IPS-18c (cell line): ENCODE results near the gene CSNK1A1.
"Not testable (repeated sequence)": the region's sequence is repeated elsewhere in the genome, so short reads cannot be mapped to it uniquely, and the experiment has no call there.

Experiments used
- H3K4me3 ChIP-seq: 2 replicates; pipeline ENCODE4 v1.7.0; 2013; ENCODE audit warnings: low read depth, mild to moderate bottlenecking, low read length, moderate library complexity; ENCODE audit not compliant: insufficient read depth
- H3K9me3 ChIP-seq: one replicate; pipeline ENCODE4 v1.6.1; 2013; ENCODE audit warnings: mild to moderate bottlenecking, low read length, moderate library complexity; ENCODE audit not compliant: control insufficient read depth, insufficient read depth

CSNK1A1 gene

DNA sequence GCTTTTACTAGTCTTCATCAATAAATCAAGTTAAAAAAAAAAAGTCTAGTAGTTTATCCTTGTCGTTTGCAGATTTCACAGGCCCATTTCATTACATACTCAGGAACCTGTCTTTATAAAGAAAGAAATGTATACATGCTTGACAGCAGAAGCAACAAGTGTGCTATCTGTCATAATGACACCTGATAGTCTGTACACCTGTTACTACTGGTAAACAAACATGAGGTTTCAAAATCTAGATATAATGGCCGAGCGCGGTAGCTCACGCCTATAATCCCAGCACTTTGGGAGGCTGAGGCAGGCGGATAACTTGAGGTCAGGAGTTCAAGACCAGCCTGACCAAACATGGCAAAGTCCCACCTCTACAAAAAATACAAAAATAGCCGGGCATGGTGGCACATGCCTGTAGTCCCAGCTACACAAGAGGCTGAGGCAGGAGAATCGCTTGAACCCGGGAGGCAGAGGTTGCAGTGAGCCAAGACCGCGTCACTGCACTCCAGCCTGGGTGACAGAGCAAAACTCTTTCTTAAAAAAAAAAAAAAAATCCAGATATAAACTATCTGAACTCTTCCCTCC is 37.8 kb downstream of the CSNK1A1 start:
- H3K4me3 ChIP-seq = not testable (repeated sequence)

DNA sequence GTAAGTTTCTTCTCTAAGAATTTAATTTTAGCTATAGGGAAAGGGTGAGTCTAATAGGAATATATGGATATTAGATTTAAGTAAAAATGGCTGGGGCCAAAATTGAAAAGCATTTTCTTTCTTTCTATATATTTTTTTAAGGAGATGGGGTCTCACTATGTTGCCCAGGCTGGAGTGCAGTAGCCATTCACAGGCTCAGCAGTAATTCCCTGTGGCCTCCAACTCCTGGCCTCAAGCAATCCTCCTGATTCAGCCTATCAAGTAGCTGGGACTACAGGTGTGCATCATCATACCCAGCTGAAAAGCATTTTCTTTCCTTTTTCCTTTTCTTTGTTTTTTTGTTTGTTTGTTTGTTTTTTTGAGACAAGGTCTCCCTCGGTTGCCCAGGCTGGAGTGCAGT is 41.1 kb downstream of the CSNK1A1 start:
- H3K4me3 ChIP-seq = no peak overlapping the region
- H3K9me3 ChIP-seq = no peaks in the 10 kb centered on the region

More for the DNA sequence above, 37.8 kb downstream of the CSNK1A1 start:
- not testable (repeated sequence) for H3K9me3 ChIP-seq

DNA sequence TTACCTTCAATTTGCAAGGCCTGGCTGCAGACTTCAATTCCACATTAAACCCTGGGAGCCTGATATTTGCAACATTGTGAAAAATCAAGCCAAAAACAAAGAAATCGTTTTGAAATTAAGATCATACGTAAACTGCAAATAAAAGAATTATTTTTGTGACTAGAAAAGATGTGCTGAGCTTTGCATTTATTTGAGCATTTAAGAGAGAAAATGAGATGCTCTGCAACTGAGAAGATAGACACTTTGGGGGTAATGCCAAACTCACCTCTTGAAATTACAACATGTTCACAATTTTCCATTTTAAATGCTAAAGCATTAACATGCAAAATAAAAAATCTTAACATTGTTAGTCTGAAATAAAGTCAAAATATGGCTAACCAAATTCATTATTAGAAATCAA is 46.6 kb downstream of the CSNK1A1 start:
- no peak overlapping the region for H3K4me3 ChIP-seq

DNA sequence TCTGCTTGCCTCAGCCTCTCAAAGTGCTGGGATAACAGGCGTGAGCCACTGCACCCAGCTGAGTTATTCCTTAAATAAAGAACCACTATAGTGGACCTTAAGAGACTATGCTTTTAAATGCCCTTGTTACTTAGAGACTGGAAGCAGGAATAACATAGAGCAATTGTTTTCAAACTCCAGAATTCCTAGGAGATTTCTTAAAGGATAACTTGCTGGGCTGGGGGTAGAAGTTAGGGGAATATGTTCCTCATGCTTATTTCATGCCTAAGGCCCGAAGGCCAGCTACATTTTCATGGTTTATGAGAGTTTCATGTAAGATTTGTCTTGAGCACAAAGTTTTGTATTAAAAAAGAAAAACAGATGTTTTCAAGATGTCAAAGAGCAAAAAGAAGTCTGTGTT is 48.2 kb downstream of the CSNK1A1 start:
- Histone ChIP-seq H3K9me3 (no peaks in the 10 kb centered on the region), H3K4me3 (no peak overlapping the region)

More for the DNA sequence above, 46.6 kb downstream of the CSNK1A1 start:
- no peaks in the 10 kb centered on the region for H3K9me3 ChIP-seq

DNA sequence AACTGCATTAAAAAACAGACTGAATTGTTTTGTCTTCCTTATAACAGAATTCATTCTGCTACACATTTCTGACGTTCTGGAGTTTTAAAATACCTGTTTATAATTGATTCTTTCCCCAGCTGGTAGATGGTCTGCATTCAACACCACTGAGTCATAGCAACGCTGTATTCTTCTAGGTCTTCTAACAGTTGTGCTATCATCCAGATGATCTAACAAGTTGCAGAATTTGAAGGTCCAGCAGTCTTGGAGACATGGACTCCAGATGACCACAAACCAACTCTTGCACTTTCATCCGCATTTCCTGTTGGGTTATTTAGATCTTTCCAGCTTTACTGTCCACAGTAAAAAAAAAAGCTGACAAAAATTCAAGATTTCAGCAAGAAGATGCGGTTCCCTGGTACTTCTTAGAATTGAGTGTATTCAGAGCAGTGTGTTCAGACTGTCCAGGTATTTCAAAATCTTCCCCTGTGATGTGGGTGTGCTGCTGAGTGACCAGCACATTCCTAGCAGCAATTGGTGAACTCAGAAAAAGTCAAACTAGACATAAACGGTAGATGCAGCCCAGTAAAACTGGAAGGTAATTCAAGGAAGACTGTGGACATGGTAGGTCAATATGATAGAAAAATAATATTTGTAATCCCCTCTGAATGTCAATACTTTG is 50.2 kb downstream of the CSNK1A1 start:
- no peaks in the 10 kb centered on the region for H3K9me3 ChIP-seq

DNA sequence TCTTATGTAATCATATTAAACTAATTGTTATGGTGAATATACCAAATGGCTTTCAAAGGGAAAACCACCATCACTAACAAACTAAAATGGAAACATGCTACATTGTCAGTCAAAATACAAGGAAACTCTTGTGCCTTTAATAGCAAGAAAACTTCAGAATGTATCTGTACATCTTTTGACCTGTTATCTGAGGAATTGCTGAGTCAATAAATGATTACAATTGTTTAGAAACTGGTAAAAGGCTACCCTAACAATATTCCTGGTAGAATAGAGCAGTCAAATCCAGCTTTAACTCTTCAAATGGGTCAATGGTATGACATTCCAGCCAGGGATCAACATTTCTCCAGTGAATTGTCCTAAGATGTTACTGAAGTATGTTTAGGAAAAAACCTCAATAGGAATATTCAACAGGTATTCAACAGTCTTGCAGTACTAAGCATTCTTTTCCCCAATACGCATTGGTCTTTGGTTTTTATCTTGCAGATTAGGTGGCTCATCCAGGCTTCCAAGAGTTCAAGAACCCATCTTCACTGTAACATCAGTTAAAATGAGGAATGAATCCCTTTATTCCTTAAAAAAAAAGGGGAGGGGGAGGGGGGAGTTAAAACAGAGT is 52.4 kb downstream of the CSNK1A1 start:
- Histone ChIP-seq H3K4me3 (no peak overlapping the region), H3K9me3 (no peaks in the 10 kb centered on the region)

More for the DNA sequence above, 50.2 kb downstream of the CSNK1A1 start:
- no peak overlapping the region for H3K4me3 ChIP-seq

DNA sequence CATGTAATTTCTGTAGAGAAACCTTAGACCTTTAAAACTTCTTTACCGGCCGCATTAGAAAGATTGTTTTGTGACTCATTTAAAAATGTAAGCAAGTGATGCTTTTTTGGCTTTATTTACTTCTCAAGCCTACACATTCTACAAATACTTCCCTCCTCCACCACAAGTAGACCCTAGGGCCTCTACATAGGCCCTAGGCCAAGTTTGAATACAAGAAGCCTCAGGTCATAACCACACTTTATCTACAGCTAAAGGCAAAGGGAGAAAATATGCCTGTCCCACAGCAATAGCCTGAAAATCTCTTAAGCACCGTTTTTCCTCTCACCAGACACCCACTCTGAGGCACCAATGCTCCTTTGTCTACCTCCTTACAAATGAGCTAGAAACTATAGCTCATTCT is 53.9 kb downstream of the CSNK1A1 start:
- Histone ChIP-seq H3K9me3 (no peaks in the 10 kb centered on the region), H3K4me3 (no peak overlapping the region; the same call in 1 of the 2 replicates)

DNA sequence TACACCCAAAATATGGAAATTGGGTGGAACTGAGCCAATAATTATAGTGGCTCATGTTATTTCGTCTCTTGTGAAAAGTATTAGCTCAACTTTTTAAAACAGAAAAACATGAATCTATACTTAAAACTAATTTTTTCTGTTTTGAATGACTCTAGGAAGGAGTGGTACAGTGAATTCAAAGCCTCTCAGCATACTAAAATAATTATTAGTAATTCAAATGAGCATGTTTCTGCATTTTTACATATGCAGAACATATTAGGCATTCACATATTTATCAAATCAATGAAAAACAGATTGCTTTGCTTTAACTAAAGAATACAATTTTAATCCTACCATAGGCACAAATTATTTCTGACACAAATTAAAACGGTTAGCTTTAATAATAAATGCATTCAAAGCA is 54.3 kb downstream of the CSNK1A1 start:
- no peak overlapping the region for H3K4me3 ChIP-seq
- H3K9me3 ChIP-seq = no peaks in the 10 kb centered on the region

DNA sequence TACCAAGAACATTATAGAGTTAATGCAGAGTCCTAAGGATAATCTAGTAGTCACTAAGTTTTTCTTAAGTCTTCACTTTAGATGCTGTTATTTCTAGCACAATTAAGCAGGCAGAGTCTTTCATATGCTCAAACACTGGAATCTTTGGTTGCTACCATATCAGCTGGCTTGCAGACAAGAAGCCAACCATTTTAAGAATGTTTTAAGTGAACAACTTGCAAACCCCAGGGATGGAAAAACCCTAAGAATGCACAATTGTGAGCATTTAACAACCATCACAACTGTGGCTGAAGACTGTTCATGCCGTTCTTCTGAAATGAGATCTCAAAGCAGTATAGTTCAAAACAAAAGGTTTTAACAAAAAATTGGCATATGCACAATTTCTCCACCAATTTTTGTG is 55.1 kb downstream of the CSNK1A1 start:
- Histone ChIP-seq H3K9me3 (no peaks in the 10 kb centered on the region), H3K4me3 (no peak overlapping the region)

DNA sequence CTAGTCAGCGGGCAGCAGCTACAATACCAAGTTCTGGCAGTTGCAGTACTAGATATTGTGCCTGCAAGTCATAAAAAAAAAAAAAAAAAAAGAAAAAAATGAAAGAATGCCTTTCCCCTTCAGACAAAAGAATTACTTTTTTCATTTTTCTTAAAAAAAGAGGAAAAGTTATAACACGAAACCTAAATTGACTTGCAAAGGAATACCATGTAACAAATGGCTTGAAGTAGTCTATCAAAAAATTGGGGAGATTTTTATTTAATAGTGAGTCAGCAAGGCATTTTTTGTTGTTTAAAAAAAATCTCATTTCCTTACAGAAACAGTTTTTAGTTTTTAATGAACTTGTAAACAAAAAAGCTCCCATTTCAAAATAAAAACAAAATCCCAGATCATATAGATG is 55.6 kb downstream of the CSNK1A1 start:
- H3K4me3 ChIP-seq = no peak overlapping the region

DNA sequence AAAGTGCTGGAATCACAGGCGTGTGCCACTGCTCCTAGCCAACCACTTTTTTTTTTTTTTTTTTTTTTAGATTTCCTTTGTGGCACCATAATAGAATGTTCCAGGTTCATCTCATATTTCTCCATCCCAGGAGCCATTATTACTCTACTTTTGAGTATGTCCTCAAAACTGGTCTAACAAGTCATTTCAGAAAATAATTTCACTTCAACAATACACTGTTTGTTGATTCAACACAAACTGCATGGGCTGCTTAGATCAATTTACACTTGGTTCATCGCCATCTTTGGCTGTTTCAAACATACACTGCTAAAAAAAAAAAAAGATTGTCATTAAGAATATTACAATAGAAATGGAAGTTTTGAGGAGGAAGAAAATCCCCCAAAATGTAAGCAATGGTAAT is 57.9 kb downstream of the CSNK1A1 start:
- no peaks in the 10 kb centered on the region for H3K9me3 ChIP-seq
- no peak overlapping the region for H3K4me3 ChIP-seq

More for the DNA sequence above, 55.6 kb downstream of the CSNK1A1 start:
- H3K9me3 ChIP-seq = no peaks in the 10 kb centered on the region

DNA sequence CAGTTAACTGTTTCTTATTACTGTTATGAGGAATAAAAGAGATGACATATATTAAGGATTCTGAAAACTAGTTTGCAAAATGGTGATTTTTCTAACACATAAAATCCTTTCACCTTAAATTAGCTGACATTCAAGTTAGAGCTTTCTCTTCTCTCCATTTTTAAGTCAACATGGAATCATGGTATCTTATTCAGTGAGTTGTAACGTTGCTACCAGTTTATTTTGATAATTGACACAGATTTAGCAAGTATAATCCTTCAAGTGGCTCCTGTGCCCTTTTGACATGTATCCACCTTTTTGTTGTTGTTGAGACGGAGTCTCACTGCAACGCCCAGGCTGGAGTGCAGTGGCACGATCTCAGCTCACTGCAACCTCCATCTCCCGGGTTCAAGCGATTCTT is 58.5 kb downstream of the CSNK1A1 start:
- Histone ChIP-seq H3K9me3 (no peaks in the 10 kb centered on the region), H3K4me3 (no peak overlapping the region)

DNA sequence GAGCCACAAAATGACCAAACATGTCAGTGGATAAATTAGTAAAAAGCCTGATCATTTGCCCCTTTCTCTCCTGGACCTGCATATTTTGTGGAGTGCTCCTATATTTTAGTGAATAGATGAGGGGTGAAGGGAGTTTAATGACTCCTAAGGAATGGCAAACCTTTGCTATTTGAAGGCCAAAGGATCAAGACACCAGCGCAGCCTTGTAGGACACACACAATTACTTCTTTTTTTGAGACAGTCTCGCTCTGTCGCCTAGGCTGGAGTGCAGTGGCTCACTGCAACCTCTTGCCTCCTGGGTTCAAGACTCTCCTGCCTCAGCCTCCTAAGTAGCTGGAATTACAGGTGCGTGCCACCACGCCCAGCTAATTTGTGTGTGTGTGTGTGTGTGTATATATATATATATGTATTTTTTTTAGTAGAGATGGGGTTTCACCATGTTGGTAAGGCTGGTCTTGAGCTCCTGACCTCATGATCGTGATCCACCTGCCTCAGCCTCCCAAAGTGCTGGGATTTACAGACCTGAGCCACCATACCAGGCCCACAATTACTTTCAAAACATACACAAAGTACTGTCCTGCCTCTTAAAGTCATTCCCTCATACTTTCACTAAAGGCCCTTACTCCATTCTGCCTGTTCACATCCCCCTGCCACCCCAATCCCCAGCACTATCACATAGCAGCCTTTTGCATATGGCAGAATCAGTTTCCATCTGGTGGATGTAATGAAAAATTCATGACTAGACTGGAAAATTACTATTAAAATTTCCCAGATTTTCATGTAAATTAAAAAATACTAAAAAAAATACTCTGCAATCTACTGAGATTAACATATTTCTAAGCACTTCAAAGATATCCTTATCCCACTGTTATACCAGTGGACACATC is 60.4 kb downstream of the CSNK1A1 start:
- no peak overlapping the region for H3K4me3 ChIP-seq
- no peaks in the 10 kb centered on the region for H3K9me3 ChIP-seq

DNA sequence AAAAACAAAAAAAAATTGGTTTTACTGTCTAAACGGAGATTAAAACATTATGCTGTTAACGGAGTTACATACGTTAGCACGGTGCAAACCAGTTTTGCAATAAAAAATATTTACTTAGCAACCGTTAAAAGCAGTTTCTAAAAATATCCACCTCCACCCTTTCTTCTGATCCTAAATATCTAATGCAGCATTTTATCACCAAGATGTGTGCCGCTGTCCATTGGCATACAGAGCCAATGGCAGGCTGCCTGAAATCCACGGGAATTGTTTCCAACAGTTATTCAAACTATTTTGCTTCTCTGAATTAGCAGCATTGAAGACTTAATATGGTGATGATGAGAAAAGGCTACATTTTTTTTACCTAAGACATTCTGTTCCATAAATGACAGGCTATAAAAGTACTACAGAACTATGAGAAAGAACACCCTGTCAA is 61.6 kb downstream of the CSNK1A1 start:
- Histone ChIP-seq H3K9me3 (no peaks in the 10 kb centered on the region), H3K4me3 (no peak overlapping the region)

DNA sequence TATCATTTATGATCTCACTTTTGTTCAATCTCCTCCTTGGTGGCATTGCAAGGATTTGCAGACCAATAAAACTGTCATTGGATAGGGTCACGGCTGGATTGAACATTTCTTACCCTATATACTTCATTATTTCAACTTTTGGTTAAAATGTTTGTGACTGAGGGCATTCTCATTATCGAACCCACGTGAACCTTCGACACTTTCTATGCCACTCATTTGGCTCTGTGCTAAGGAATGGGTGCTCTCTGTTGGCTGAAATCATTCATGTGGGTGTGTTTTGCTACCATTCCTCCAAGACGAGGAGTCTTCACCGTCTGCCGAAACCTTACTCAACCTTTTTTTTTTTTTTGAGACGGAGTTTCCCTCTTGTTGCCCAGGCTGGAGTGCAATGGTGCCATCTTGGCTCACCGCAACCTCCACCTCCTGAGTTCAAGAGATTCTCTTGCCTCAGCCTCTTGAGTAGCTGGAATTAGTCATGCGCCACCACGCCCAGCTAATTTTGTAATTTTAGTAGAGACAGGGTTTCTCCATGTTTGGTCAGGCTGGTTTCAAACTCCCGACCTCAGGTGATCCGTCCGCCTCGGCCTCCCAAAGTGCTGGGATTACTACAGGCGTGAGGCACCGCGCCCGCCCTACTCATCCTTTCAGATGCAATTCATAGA is 62.5 kb downstream of the CSNK1A1 start:
- H3K9me3 ChIP-seq = no peaks in the 10 kb centered on the region
- no peak overlapping the region for H3K4me3 ChIP-seq

DNA sequence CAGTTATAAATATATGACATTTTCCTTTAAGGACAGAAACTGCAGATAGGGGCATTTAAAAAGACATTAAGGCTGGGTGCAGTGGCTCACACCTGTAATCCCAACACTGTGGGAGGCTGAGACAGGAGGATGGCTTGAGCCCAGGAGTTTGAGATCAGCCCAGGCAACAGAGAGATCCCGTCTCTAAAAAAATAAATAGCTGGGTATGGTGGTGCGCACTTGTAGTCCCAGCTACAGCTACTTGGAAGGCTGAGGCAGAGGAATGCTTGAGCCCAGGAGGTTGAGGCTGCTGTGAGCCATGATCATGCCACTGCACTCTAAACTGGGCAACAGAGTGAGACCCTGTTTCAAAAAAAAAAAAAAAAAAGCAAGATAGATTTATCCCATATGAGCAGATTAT is 63.6 kb downstream of the CSNK1A1 start:
- no peaks in the 10 kb centered on the region for H3K9me3 ChIP-seq
- H3K4me3 ChIP-seq = no peak overlapping the region
